Stimulated activated naive CD4-positive, alpha-beta T cell (primary cell): ENCODE measurements around the gene BLOC1S4.

Experiments used
- DNase-seq, 6 experiments: peaks; one replicate each; lab custom pipeline; 2025; lab: John Stamatoyannopoulos, UW

BLOC1S4 gene

GRCh38 chr4:6692379-6692778 lies 23.6 kb upstream of the BLOC1S4 start:
- no peak for DNase-seq

GRCh38 chr4:6692806-6693205 lies 23.2 kb upstream of the BLOC1S4 start:
- no peak for DNase-seq

- DNase-seq: no peak
Measured at GRCh38 chr4:6693231-6694176, 22.5 kb upstream of the BLOC1S4 start, which contains the start of gene S100P. TSS of gene S100P (plus strand) at chr4:6693878. CDS start at chr4:6693933, 55 bp downstream.

GRCh38 chr4:6694177-6694901 lies 21.6 kb upstream of the BLOC1S4 start:
- peak in 3 of 6 experiments; percentile 10 to 34 (median 32) for DNase-seq

- DNase-seq: peak; percentile 29 to 80 (median 62)
Measured at GRCh38 chr4:6695660-6696610, 20.0 kb upstream of the BLOC1S4 start.

- no peak for DNase-seq
Measured at GRCh38 chr4:6696611-6697010, 19.4 kb upstream of the BLOC1S4 start.

- DNase-seq: no peak
Measured at GRCh38 chr4:6697131-6697530, 18.8 kb upstream of the BLOC1S4 start.

- DNase-seq: no peak
Measured at GRCh38 chr4:6699388-6699787, 16.6 kb upstream of the BLOC1S4 start.

- no peak for DNase-seq
Measured at GRCh38 chr4:6699903-6700302, 16.1 kb upstream of the BLOC1S4 start.

- DNase-seq: peak in 3 of 6 experiments; percentile 5 to 20 (median 11)
Measured at GRCh38 chr4:6701371-6701770, 14.6 kb upstream of the BLOC1S4 start.

GRCh38 chr4:6702761-6703160 lies 13.2 kb upstream of the BLOC1S4 start:
- DNase-seq: no peak

- no peak for DNase-seq
Measured at GRCh38 chr4:6703786-6704185, 12.2 kb upstream of the BLOC1S4 start.

GRCh38 chr4:6705646-6706045 lies 10.3 kb upstream of the BLOC1S4 start:
- DNase-seq: no peak

- DNase-seq: no peak
Measured at GRCh38 chr4:6706173-6706572, 9.8 kb upstream of the BLOC1S4 start.

- peak; percentile 90 to 97 (median 96) for DNase-seq
Measured at GRCh38 chr4:6709230-6710114, 6.5 kb upstream of the BLOC1S4 start, which contains the start of gene MRFAP1L1. TSS of gene MRFAP1L1 (minus strand) at chr4:6709865. CDS start at chr4:6709629, 236 bp downstream.

GRCh38 chr4:6710282-6710681 lies 5.7 kb upstream of the BLOC1S4 start:
- no peak for DNase-seq

- no peak for DNase-seq
Measured at GRCh38 chr4:6710996-6711395, 5.0 kb upstream of the BLOC1S4 start.

- DNase-seq: no peak
Measured at GRCh38 chr4:6714954-6715353, 1.0 kb upstream of the BLOC1S4 start.

GRCh38 chr4:6715704-6716017 lies 313 bp upstream of the BLOC1S4 start:
- no peak for DNase-seq

- no peak for DNase-seq
Measured at GRCh38 chr4:6716958-6717655, 1.1 kb downstream of the BLOC1S4 start.
